Smooth muscle cell (in vitro differentiated cells): ENCODE data around the gene FAM107B. TPM values are rescaled to one million over a fixed set of nuclear protein-coding genes. Genes with fewer than 3 reads are reported as not detected.
A peak's percentile ranks its signal among the peaks of the same experiment; 100 is the strongest.

Experiments
- DNase-seq: peaks from one replicate; lab custom pipeline; 2025; ENCODE audit not compliant: unreplicated experiment; lab: John Stamatoyannopoulos, UW
- H2AFZ ChIP-seq: fragments of 200-600 bp; sonication (generic); 2 replicates; pipeline ENCODE4 v1.6.0; 2016; ENCODE audit warnings: antibody characterized with exemption, low read depth, mild to moderate bottlenecking
- H3F3A ChIP-seq: fragments of 200-600 bp; sonication (generic); 2 replicates; pipeline ENCODE4 v1.6.0; 2017; ENCODE audit warnings: antibody characterized with exemption, low read depth
- H3K27ac ChIP-seq: fragments of 200-600 bp; sonication (generic); 2 replicates; pipeline ENCODE4 v1.5.1; 2016; ENCODE audit warnings: low read depth, mild to moderate bottlenecking
- H3K27me3 ChIP-seq: fragments of 200-600 bp; sonication (generic); 2 replicates; pipeline ENCODE4 v1.6.1; 2016; ENCODE audit warnings: low read depth, mild to moderate bottlenecking
- H3K36me3 ChIP-seq: fragments of 200-600 bp; sonication (generic); 2 replicates; pipeline ENCODE4 v1.5.1; 2016; ENCODE audit warnings: low read depth
- H3K4me1 ChIP-seq: fragments of 200-600 bp; sonication (generic); 2 replicates; pipeline ENCODE4 v1.5.1; 2016; ENCODE audit warnings: low read depth
- H3K4me2 ChIP-seq: fragments of 200-600 bp; sonication (generic); 2 replicates; pipeline ENCODE4 v1.6.0; 2016; ENCODE audit warnings: mild to moderate bottlenecking
- H3K4me3 ChIP-seq: fragments of 200-600 bp; sonication (generic); 2 replicates; pipeline ENCODE4 v1.5.1; 2016; ENCODE audit warnings: mild to moderate bottlenecking
- H3K79me2 ChIP-seq: fragments of 200-600 bp; sonication (generic); 2 replicates; pipeline ENCODE4 v1.6.0; 2016; ENCODE audit warnings: low read depth, mild to moderate bottlenecking
- H3K9ac ChIP-seq: fragments of 200-600 bp; sonication (generic); 2 replicates; pipeline ENCODE4 v1.6.0; 2016; ENCODE audit warnings: low read depth
- H3K9me3 ChIP-seq: fragments of 200-600 bp; sonication (generic); replicated peaks from 2 replicates; pipeline ENCODE4 v1.5.1; 2016; ENCODE audit warnings: low read depth
- H4K20me1 ChIP-seq: fragments of 200-600 bp; sonication (generic); 2 replicates; pipeline ENCODE4 v1.6.0; 2016; ENCODE audit warnings: low read depth
- WGBS: methylation state at CpG from one replicate; pipeline ENCODE4 v1.1.7; 2016; ENCODE audit warnings: low lambda C conversion rate; 5-methylcytosine and 5-hydroxymethylcytosine counted together
- polyA plus RNA-seq: library from polyadenylated mRNA; unstranded; fragments of >200 nt; fragmentation: Nextera tagmentation; extraction: Ambion mirVana; gene quantifications from 2 replicates; pipeline ENCODE4 v1.2.1, GENCODE V29; 2016
- total RNA-seq: library from RNA; depleted of rRNA; stranded (reverse); fragments of >200 nt; gene quantifications from 2 replicates; pipeline ENCODE4 v1.2.3, GENCODE V29; 2014
- TF ChIP-seq, protein P1 (sequence below): fragments of 200-600 bp; sonication (generic); IDR thresholded peaks from 2 replicates; pipeline ENCODE4 v1.5.1; 2017; ENCODE audit warnings: borderline replicate concordance, mild to moderate bottlenecking, antibody characterized with exemption; ENCODE audit not compliant: insufficient read depth, poor library complexity, severe bottlenecking

Gene FAM107B
- total and polyA plus RNA-seq, 2 experiments from 2014 or later, result 8.7 to 9.0 TPM

- Histone ChIP-seq H2AFZ (no peak overlapping the region), H3K4me3 (no peak overlapping the region), H4K20me1 (no peaks in the 10 kb centered on the region), H3K9me3 (no peaks in the 10 kb centered on the region), H3K9ac (peak overlapping the region; percentile 87), H3F3A (peaks cover 15% of the 10 kb centered on the region), H3K27ac (peak overlapping the region; percentile 96), H3K4me2 (peak overlapping the region; percentile 20), H3K79me2 (no peaks in the 10 kb centered on the region), H3K4me1 (peaks cover 10% of the 10 kb centered on the region), H3K27me3 (no peaks in the 10 kb centered on the region), H3K36me3 (no peaks in the 10 kb centered on the region)
- no peak for DNase-seq
- TF ChIP-seq, protein P1, sequence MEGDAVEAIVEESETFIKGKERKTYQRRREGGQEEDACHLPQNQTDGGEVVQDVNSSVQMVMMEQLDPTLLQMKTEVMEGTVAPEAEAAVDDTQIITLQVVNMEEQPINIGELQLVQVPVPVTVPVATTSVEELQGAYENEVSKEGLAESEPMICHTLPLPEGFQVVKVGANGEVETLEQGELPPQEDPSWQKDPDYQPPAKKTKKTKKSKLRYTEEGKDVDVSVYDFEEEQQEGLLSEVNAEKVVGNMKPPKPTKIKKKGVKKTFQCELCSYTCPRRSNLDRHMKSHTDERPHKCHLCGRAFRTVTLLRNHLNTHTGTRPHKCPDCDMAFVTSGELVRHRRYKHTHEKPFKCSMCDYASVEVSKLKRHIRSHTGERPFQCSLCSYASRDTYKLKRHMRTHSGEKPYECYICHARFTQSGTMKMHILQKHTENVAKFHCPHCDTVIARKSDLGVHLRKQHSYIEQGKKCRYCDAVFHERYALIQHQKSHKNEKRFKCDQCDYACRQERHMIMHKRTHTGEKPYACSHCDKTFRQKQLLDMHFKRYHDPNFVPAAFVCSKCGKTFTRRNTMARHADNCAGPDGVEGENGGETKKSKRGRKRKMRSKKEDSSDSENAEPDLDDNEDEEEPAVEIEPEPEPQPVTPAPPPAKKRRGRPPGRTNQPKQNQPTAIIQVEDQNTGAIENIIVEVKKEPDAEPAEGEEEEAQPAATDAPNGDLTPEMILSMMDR, result no peak
- WGBS, result 100% methylated on average over 1 of the region's 1 CpG
Observed at GRCh38 chr10:14687340-14687739, 87.4 kb downstream of the FAM107B start.

- H3F3A ChIP-seq, result peaks cover 15% of the 10 kb centered on the region
- WGBS, result 54% methylated on average over 5 of the region's 5 CpGs
- TF ChIP-seq, protein P1, result no peak
- no peak overlapping the region for H2AFZ ChIP-seq
- H3K27me3 ChIP-seq, result no peaks in the 10 kb centered on the region
- H3K4me1 ChIP-seq, result peaks cover 10% of the 10 kb centered on the region
- no peak for DNase-seq
- H3K9ac ChIP-seq, result no peak overlapping the region
- H3K4me2 ChIP-seq, result peak overlapping the region; percentile 20
- H3K36me3 ChIP-seq, result no peaks in the 10 kb centered on the region
- no peaks in the 10 kb centered on the region for H3K79me2 ChIP-seq
- H3K4me3 ChIP-seq, result no peak overlapping the region
- no peaks in the 10 kb centered on the region for H3K9me3 ChIP-seq
- no peaks in the 10 kb centered on the region for H4K20me1 ChIP-seq
- H3K27ac ChIP-seq, result peak overlapping the region; percentile 96
Observed at GRCh38 chr10:14686356-14686755, 88.3 kb downstream of the FAM107B start.

GRCh38 chr10:14684354-14684753 is 90.3 kb downstream of the FAM107B start:
- Histone ChIP-seq H2AFZ (no peak overlapping the region), H3K4me3 (no peak overlapping the region), H3K27me3 (no peaks in the 10 kb centered on the region), H3F3A (peaks cover 15% of the 10 kb centered on the region), H3K9me3 (no peaks in the 10 kb centered on the region), H4K20me1 (no peaks in the 10 kb centered on the region), H3K4me2 (no peak overlapping the region), H3K9ac (no peak overlapping the region), H3K79me2 (no peaks in the 10 kb centered on the region), H3K36me3 (no peaks in the 10 kb centered on the region), H3K27ac (no peak overlapping the region), H3K4me1 (peaks cover 10% of the 10 kb centered on the region)
- DNase-seq, result no peak
- TF ChIP-seq, protein P1, result no peak
- 96% methylated on average over 2 of the region's 2 CpGs for WGBS

GRCh38 chr10:14683256-14683655 is 91.4 kb downstream of the FAM107B start:
- TF ChIP-seq, protein P1, result no peak
- peaks cover 10% of the 10 kb centered on the region for H3K4me1 ChIP-seq
- no peaks in the 10 kb centered on the region for H3K79me2 ChIP-seq
- H3K27ac ChIP-seq, result no peak overlapping the region
- H3K4me2 ChIP-seq, result no peak overlapping the region
- peaks cover 15% of the 10 kb centered on the region for H3F3A ChIP-seq
- WGBS, result 73% methylated on average over 6 of the region's 6 CpGs
- no peaks in the 10 kb centered on the region for H3K36me3 ChIP-seq
- no peaks in the 10 kb centered on the region for H4K20me1 ChIP-seq
- no peak overlapping the region for H3K4me3 ChIP-seq
- no peak overlapping the region for H3K9ac ChIP-seq
- no peak overlapping the region for H2AFZ ChIP-seq
- H3K27me3 ChIP-seq, result no peaks in the 10 kb centered on the region
- H3K9me3 ChIP-seq, result no peaks in the 10 kb centered on the region
- no peak for DNase-seq
